Testis (tissue), 2 donors: ENCODE measurements around the gene NALCN.

Source experiments
- POLR2A ChIP-seq: fragments of 450-650 bp; IDR thresholded peaks from one replicate; pipeline ENCODE4 v1.6.1; 2017; ENCODE audit warnings: antibody characterized with exemption, mild to moderate bottlenecking, moderate library complexity
- TF ChIP-seq, protein P1 (sequence below), 3 experiments: fragments of 450-650 bp in 2 of 3; fragments of 200-600 bp in 1 of 3; sonication (generic) in 1 of 3; IDR thresholded peaks; one replicate each; pipeline ENCODE4 v1.5.1; 2016 to 2019; ENCODE audit warnings: antibody characterized with exemption in 3 of 3, mild to moderate bottlenecking in 2 of 3, moderate library complexity in 1 of 3

DNA sequence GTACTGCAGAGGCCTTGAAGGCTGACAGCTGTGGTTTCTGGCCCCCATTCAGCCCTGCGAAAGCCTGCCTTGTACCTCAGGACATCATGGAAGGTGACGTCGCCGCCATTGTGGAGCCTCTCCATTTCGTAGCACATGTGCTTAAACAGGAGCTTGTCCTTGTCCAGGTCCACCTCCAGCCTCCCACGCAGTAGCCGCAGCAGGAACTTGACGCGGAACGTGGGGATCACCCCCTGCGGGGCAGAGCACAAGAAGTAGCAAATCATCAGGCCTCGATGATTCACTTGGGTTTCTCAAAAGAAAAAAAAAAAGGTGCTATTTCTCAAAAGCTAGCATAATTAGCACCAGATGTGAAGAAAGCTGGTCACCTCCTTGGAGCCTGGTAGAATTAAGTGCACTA is 351.0 kb downstream of the NALCN start:
- TF ChIP-seq, protein P1, sequence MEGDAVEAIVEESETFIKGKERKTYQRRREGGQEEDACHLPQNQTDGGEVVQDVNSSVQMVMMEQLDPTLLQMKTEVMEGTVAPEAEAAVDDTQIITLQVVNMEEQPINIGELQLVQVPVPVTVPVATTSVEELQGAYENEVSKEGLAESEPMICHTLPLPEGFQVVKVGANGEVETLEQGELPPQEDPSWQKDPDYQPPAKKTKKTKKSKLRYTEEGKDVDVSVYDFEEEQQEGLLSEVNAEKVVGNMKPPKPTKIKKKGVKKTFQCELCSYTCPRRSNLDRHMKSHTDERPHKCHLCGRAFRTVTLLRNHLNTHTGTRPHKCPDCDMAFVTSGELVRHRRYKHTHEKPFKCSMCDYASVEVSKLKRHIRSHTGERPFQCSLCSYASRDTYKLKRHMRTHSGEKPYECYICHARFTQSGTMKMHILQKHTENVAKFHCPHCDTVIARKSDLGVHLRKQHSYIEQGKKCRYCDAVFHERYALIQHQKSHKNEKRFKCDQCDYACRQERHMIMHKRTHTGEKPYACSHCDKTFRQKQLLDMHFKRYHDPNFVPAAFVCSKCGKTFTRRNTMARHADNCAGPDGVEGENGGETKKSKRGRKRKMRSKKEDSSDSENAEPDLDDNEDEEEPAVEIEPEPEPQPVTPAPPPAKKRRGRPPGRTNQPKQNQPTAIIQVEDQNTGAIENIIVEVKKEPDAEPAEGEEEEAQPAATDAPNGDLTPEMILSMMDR (IDR thresholded peaks at IDR 0.05) = no peak
- TF ChIP-seq POLR2A = no peak
